WERI-Rb-1 (cell line): ENCODE measurements around the gene SUMO4.

Source experiments
- DNase-seq: peaks from one replicate; pipeline ENCODE4 v3.0.0-alpha.2; 2020
- H3K27ac ChIP-seq: fragments of 250-450 bp; sonication (Bioruptor Pico); 2 replicates; pipeline ENCODE4 v1.5.1; 2020; ENCODE audit warnings: mild to moderate bottlenecking, moderate library complexity
- H3K27me3 ChIP-seq: fragments of 250-450 bp; sonication (Bioruptor Pico); 2 replicates; pipeline ENCODE4 v1.5.1; 2021; ENCODE audit warnings: mild to moderate bottlenecking, low read depth, moderate library complexity; ENCODE audit not compliant: insufficient read depth, severe bottlenecking
- H3K36me3 ChIP-seq: fragments of 250-450 bp; sonication (Bioruptor Pico); 2 replicates; pipeline ENCODE4 v1.5.1; 2020; ENCODE audit warnings: mild to moderate bottlenecking, moderate library complexity
- H3K4me3 ChIP-seq: 2 replicates; pipeline ENCODE4 v1.5.1; 2011; ENCODE audit warnings: low read depth, mild to moderate bottlenecking, control low read depth, low read length
- H3K9me3 ChIP-seq: fragments of 250-450 bp; sonication (Bioruptor Pico); 2 replicates; pipeline ENCODE4 v1.5.1; 2021; ENCODE audit warnings: mild to moderate bottlenecking, moderate library complexity; ENCODE audit not compliant: severe bottlenecking
- TF ChIP-seq, protein P1 (sequence below): IDR thresholded peaks from 2 replicates; pipeline ENCODE4 v1.5.1; 2011; ENCODE audit warnings: low read depth, mild to moderate bottlenecking, control low read depth, inconsistent platforms, low read length

The SUMO4 gene

GRCh38 chr6:149368065-149368464 is 32.0 kb upstream of the SUMO4 start:
- H3K4me3 ChIP-seq = no peak overlapping the region
- H3K9me3 ChIP-seq = no peaks in the 10 kb centered on the region
- no peak for DNase-seq
- H3K27ac ChIP-seq = no peak overlapping the region
- peaks cover 3% of the 10 kb centered on the region; the same call in 1 of the 2 replicates for H3K36me3 ChIP-seq
- TF ChIP-seq, protein P1, sequence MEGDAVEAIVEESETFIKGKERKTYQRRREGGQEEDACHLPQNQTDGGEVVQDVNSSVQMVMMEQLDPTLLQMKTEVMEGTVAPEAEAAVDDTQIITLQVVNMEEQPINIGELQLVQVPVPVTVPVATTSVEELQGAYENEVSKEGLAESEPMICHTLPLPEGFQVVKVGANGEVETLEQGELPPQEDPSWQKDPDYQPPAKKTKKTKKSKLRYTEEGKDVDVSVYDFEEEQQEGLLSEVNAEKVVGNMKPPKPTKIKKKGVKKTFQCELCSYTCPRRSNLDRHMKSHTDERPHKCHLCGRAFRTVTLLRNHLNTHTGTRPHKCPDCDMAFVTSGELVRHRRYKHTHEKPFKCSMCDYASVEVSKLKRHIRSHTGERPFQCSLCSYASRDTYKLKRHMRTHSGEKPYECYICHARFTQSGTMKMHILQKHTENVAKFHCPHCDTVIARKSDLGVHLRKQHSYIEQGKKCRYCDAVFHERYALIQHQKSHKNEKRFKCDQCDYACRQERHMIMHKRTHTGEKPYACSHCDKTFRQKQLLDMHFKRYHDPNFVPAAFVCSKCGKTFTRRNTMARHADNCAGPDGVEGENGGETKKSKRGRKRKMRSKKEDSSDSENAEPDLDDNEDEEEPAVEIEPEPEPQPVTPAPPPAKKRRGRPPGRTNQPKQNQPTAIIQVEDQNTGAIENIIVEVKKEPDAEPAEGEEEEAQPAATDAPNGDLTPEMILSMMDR = no peak
- no peaks in the 10 kb centered on the region for H3K27me3 ChIP-seq

- no peak for DNase-seq
- Histone ChIP-seq H3K9me3 (no peaks in the 10 kb centered on the region), H3K27ac (no peak overlapping the region)
Measured at GRCh38 chr6:149371154-149371553, 28.9 kb upstream of the SUMO4 start.

GRCh38 chr6:149372062-149372461 is 28.0 kb upstream of the SUMO4 start:
- Histone ChIP-seq H3K4me3 (no peak overlapping the region), H3K27me3 (no peaks in the 10 kb centered on the region), H3K27ac (no peak overlapping the region), H3K36me3 (peaks cover 3% of the 10 kb centered on the region; the same call in 1 of the 2 replicates), H3K9me3 (no peaks in the 10 kb centered on the region)
- TF ChIP-seq, protein P1 = no peak
- DNase-seq = no peak

More at GRCh38 chr6:149371154-149371553, 28.9 kb upstream of the SUMO4 start:
- TF ChIP-seq, protein P1 = no peak
- no peaks in the 10 kb centered on the region for H3K27me3 ChIP-seq
- peaks cover 3% of the 10 kb centered on the region; the same call in 1 of the 2 replicates for H3K36me3 ChIP-seq
- H3K4me3 ChIP-seq = no peak overlapping the region

DNA sequence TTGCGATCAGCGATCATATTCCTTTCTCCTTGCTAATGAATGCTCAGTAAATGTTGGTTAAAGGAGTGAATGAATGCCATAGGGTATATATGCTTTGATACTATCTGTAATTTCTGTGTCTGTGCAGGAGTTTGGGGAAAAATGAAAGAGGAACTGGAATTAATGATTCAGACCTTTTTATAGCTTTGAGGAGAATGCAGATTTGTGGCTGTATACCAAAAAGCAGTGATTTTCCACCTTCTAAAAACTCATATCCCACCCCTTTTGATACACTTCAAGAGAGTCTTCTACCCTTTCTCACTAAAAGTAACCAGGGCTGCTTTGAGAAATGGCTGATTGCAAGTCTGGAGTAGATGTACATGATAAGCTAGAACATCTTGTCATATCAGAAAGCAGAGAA is 26.6 kb upstream of the SUMO4 start:
- H3K4me3 ChIP-seq = no peak overlapping the region
- H3K9me3 ChIP-seq = no peaks in the 10 kb centered on the region
- no peak for DNase-seq
- H3K27ac ChIP-seq = no peak overlapping the region
- TF ChIP-seq, protein P1 = no peak
- H3K27me3 ChIP-seq = no peaks in the 10 kb centered on the region
- H3K36me3 ChIP-seq = peaks cover 13% of the 10 kb centered on the region

GRCh38 chr6:149379977-149380376 is 20.1 kb upstream of the SUMO4 start:
- no peaks in the 10 kb centered on the region for H3K27me3 ChIP-seq
- H3K36me3 ChIP-seq = peaks cover 45% of the 10 kb centered on the region
- no peak overlapping the region for H3K4me3 ChIP-seq
- no peak for DNase-seq
- H3K9me3 ChIP-seq = no peaks in the 10 kb centered on the region
- TF ChIP-seq, protein P1 = no peak
- no peak overlapping the region for H3K27ac ChIP-seq

DNA sequence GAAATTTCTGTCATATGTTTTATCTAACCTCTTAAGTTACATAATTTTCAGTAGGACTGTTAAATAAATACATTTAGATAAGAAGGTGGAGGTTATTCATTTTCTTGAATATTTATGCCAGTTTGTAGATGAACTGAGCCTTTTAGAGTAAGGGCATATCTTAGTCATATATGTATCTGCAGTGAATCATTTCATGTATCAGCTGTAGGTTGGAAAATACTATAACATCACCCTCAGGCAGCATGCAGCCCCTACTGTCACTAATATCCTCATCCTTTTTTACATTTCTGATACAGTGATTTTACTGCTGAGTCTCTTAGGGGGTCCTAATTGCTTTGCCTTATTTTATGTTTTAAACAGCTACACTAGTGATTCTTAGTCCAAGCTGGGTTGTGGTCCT is 19.5 kb upstream of the SUMO4 start:
- no peak overlapping the region for H3K4me3 ChIP-seq
- H3K36me3 ChIP-seq = peaks cover 45% of the 10 kb centered on the region
- TF ChIP-seq, protein P1 = no peak
- H3K27ac ChIP-seq = no peak overlapping the region
- H3K27me3 ChIP-seq = no peaks in the 10 kb centered on the region
- no peaks in the 10 kb centered on the region for H3K9me3 ChIP-seq
- DNase-seq = no peak
